NOMO-1 treated with dmso at 0.1 percent for 144 hours (cell line): ENCODE results near the gene CTTNBP2.

Experiments used
- DNase-seq: peaks from one replicate; lab custom pipeline; 2025; ENCODE audit not compliant: unreplicated experiment; lab: John Stamatoyannopoulos, UW

CTTNBP2 gene

GRCh38 chr7:117791877-117792780 lies 81.1 kb downstream of the CTTNBP2 start:
- DNase-seq: peak; percentile 46

- DNase-seq: no peak
Observed at GRCh38 chr7:117790731-117791130, 82.5 kb downstream of the CTTNBP2 start.

- no peak for DNase-seq
Observed at GRCh38 chr7:117790251-117790650, 83.0 kb downstream of the CTTNBP2 start.

GRCh38 chr7:117785431-117785830 lies 87.8 kb downstream of the CTTNBP2 start:
- DNase-seq: no peak

- DNase-seq: no peak
Observed at GRCh38 chr7:117784315-117784714, 88.9 kb downstream of the CTTNBP2 start.

- no peak for DNase-seq
Observed at GRCh38 chr7:117782761-117783160, 90.5 kb downstream of the CTTNBP2 start.

- no peak for DNase-seq
Observed at GRCh38 chr7:117781707-117782106, 91.5 kb downstream of the CTTNBP2 start.

- DNase-seq: no peak
Observed at GRCh38 chr7:117780832-117781231, 92.4 kb downstream of the CTTNBP2 start.

GRCh38 chr7:117777335-117778142 lies 95.7 kb downstream of the CTTNBP2 start:
- no peak for DNase-seq

- DNase-seq: no peak
Observed at GRCh38 chr7:117776224-117776623, 97.0 kb downstream of the CTTNBP2 start.

- DNase-seq: peak; percentile 2
Observed at GRCh38 chr7:117775801-117776200, 97.4 kb downstream of the CTTNBP2 start.

- no peak for DNase-seq
Observed at GRCh38 chr7:117774943-117775342, 98.3 kb downstream of the CTTNBP2 start.

GRCh38 chr7:117772421-117772820 lies 100.8 kb downstream of the CTTNBP2 start:
- no peak for DNase-seq

GRCh38 chr7:117771756-117772155 lies 101.5 kb downstream of the CTTNBP2 start:
- DNase-seq: no peak

- no peak for DNase-seq
Observed at GRCh38 chr7:117769085-117769484, 104.2 kb downstream of the CTTNBP2 start.

- DNase-seq: no peak
Observed at GRCh38 chr7:117767951-117768350, 105.3 kb downstream of the CTTNBP2 start.

GRCh38 chr7:117766913-117767312 lies 106.3 kb downstream of the CTTNBP2 start:
- DNase-seq: no peak

GRCh38 chr7:117764031-117764430 lies 109.2 kb downstream of the CTTNBP2 start:
- DNase-seq: no peak

GRCh38 chr7:117762055-117762454 lies 111.2 kb downstream of the CTTNBP2 start:
- DNase-seq: no peak

- DNase-seq: no peak
Observed at GRCh38 chr7:117759950-117760640, 113.1 kb downstream of the CTTNBP2 start.

- DNase-seq: no peak
Observed at GRCh38 chr7:117757440-117757839, 115.8 kb downstream of the CTTNBP2 start.
